ENCODE results near the gene NR6A1.

NR6A1 gene

DNA sequence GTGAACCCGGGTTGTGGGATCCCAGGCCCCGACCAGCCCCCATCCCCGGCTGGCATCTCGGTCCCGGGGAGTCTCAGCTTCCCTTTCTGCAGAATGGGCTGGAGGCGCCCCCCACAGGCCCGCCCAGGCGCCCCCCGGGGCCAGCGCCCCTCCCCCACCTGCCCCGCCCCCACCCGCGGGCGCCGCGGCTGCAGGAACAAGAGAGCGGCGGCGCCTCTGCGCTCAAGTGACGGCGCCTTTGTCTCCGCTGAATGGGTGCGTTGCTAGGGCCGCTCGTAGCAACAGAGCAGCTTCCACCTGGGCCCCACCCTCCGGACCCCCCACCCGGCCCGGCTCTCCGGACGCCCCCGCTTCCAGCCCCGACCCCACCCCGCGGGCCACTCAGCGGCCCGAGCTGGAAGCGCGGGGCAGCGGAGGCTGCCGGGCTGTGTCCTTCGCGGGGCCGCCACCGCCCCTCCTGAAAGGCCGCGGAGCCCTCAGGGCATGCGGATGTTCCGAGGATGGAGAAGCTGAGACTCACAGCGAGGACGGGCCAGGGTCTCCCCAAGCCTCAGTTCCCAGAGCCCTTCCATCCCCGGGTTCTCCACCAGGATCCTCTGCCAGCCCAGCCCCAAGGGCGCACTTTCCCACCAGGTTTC, 293.3 kb downstream of the NR6A1 start:
- no peak for TF ChIP-seq CTCF (IDR thresholded peaks at IDR 0.05; ENCODE audit: low read length, missing control alignments)
- DNase-seq (ENCODE audit: low read depth), result no peak
- H3K4me3 ChIP-seq (replicated peaks; ENCODE audit: low read depth, low read length), result no peak overlapping the region

DNA sequence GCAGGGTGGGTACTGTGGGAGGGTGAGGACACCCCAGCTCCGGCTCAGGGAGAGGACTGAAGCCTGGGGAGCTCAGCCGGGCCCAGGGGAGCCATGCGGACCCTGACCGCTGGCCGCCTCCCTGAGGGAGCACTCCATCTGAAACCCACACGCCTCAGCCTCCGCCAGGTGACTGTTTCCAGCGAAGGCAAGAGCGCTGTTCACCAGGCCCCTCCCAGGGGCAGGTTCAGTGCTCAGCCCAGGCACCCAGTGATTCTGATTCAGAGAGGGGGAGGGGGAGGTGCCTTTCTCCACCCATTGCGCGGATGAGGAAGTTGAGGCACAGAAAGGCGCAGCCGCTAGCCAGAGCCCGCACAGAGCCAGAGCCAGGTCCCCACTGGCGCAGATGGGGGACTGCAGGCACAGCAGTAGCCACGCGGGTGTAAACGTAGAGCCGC, 293.9 kb downstream of the NR6A1 start:
- DNase-seq (ENCODE audit: low read depth), result no peak
- no peak for TF ChIP-seq CTCF (IDR thresholded peaks at IDR 0.05; ENCODE audit: low read length, missing control alignments)
- H3K4me3 ChIP-seq (replicated peaks; ENCODE audit: low read depth, low read length), result no peak overlapping the region

GRCh38 chr9:124475868-124476690, 295.0 kb downstream of the NR6A1 start:
- no peak for DNase-seq (ENCODE audit: low read depth)
- no peak for TF ChIP-seq CTCF (IDR thresholded peaks at IDR 0.05; ENCODE audit: low read length, missing control alignments)
- no peak overlapping the region for H3K4me3 ChIP-seq (replicated peaks; ENCODE audit: low read depth, low read length)

DNA sequence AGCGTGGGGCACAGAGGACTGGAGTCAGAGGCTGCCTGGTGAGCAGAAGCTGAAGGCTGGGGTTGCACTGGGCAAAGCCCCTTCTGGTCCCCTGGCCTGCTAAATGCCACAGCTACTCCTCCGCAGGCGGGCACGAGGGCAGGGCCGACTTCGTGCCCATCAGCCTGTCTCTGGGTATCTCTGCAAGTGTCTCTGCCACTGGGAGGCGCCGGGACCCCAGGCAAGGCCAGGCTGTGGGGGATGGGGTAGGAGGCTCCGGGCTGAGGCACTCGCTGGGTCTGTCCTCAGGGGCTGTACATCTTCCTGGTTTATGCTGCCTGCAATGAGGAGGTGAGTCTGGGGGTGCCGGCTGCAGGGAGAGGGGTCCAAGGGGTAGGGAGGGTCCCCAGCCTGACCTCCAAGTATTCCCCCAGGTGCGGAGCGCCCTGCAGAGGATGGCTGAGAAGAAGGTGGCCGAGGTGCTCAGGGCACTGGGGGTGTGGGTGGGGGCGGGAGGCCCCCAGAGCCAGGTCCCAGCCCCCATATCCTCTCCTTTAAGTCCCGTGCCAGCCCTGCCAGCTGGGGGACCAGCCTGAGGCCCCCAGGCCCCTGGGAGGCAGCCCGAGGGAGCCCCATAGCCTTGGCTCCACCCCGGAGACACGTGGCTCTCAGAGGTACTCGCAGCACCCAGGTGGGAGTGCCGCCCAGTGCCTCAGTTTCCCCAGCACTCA, 295.8 kb downstream of the NR6A1 start:
- no peak for DNase-seq (ENCODE audit: low read depth)
- no peak overlapping the region for H3K4me3 ChIP-seq (replicated peaks; ENCODE audit: low read depth, low read length)
- no peak for TF ChIP-seq CTCF (IDR thresholded peaks at IDR 0.05; ENCODE audit: low read length, missing control alignments)

DNA sequence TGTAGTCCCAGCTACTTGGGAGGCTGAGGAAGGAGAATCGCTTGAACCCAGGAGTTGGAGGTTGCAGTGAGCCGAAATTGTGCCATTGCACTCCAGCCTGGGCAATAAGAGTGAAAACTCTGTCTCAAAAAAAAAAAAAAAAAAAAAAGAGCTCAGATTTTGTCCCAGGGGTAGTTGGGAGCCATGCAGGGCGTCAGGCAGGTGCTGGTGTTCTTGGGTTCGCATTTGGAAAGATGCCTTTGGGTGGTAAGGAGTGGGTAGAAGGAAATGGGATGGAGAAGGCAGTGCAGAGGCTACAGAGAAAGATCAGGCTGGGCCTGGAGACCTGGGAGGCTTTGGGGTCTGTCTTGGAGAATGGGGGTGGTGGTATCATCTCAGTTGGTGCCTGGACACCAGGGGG, 297.0 kb downstream of the NR6A1 start:
- no peak for DNase-seq (ENCODE audit: low read depth)
- H3K4me3 ChIP-seq (replicated peaks; ENCODE audit: low read depth, low read length), result no peak overlapping the region
- TF ChIP-seq CTCF (IDR thresholded peaks at IDR 0.05; ENCODE audit: low read length, missing control alignments), result no peak

- no peak for TF ChIP-seq CTCF (IDR thresholded peaks at IDR 0.05; ENCODE audit: low read length, missing control alignments)
- DNase-seq (ENCODE audit: low read depth), result peak; percentile 4
- no peak overlapping the region for H3K4me3 ChIP-seq (replicated peaks; ENCODE audit: low read depth, low read length)
Observed at GRCh38 chr9:124473310-124473709, 297.8 kb downstream of the NR6A1 start.

All from fibroblast of pulmonary artery (primary cell).